Measurements from ENCODE around the gene ATG9A.
A peak's percentile ranks its signal among the peaks of the same experiment; 100 is the strongest.

The ATG9A gene

GRCh38 chr2:219183151-219183772 is 46.2 kb downstream of the ATG9A start:
- Mint-ChIP-seq H3K27me3 (no peaks in the 10 kb centered on the region), H3K9me3 (no peaks in the 10 kb centered on the region), H3K27ac (peak overlapping the region; percentile 61), H3K36me3 (peaks cover 44% of the 10 kb centered on the region), H3K4me3 (no peak overlapping the region), H3K4me1 (peaks cover 59% of the 10 kb centered on the region)
- no peak for ATAC-seq

- ATAC-seq: no peak
- no peaks in the 10 kb centered on the region for H3K27me3 Mint-ChIP-seq
- no peak overlapping the region for H3K4me3 Mint-ChIP-seq
- H3K27ac Mint-ChIP-seq: peak overlapping the region; percentile 61
- no peaks in the 10 kb centered on the region for H3K9me3 Mint-ChIP-seq
- H3K4me1 Mint-ChIP-seq: peaks cover 60% of the 10 kb centered on the region
- peaks cover 44% of the 10 kb centered on the region for H3K36me3 Mint-ChIP-seq
These were observed 46.9 kb downstream of the ATG9A start for GRCh38 chr2:219182331-219183150.

GRCh38 chr2:219181531-219181930 is 47.9 kb downstream of the ATG9A start:
- peak overlapping the region; percentile 50 for H3K27ac Mint-ChIP-seq
- no peak overlapping the region for H3K4me3 Mint-ChIP-seq
- peaks cover 57% of the 10 kb centered on the region for H3K4me1 Mint-ChIP-seq
- no peaks in the 10 kb centered on the region for H3K9me3 Mint-ChIP-seq
- no peaks in the 10 kb centered on the region for H3K27me3 Mint-ChIP-seq
- peaks cover 44% of the 10 kb centered on the region for H3K36me3 Mint-ChIP-seq
- no peak for ATAC-seq

GRCh38 chr2:219180961-219181360 is 48.5 kb downstream of the ATG9A start:
- H3K27ac Mint-ChIP-seq: peak overlapping the region; percentile 50

GRCh38 chr2:219179601-219180465 is 49.6 kb downstream of the ATG9A start:
- Mint-ChIP-seq H3K27me3 (no peaks in the 10 kb centered on the region), H3K4me1 (peaks cover 64% of the 10 kb centered on the region), H3K9me3 (no peaks in the 10 kb centered on the region), H3K4me3 (peak overlapping the region; percentile 88), H3K27ac (peak overlapping the region; percentile 99), H3K36me3 (peaks cover 36% of the 10 kb centered on the region)
- ATAC-seq: no peak

More at GRCh38 chr2:219180961-219181360, 48.5 kb downstream of the ATG9A start:
- Mint-ChIP-seq H3K4me3 (no peak overlapping the region), H3K9me3 (no peaks in the 10 kb centered on the region), H3K4me1 (peaks cover 59% of the 10 kb centered on the region), H3K27me3 (no peaks in the 10 kb centered on the region), H3K36me3 (peaks cover 44% of the 10 kb centered on the region)
- no peak for ATAC-seq

- H3K27me3 Mint-ChIP-seq: no peaks in the 10 kb centered on the region
- peak overlapping the region; percentile 99 for H3K27ac Mint-ChIP-seq
- peaks cover 75% of the 10 kb centered on the region for H3K4me1 Mint-ChIP-seq
- peak overlapping the region; percentile 88 for H3K4me3 Mint-ChIP-seq
- H3K9me3 Mint-ChIP-seq: no peaks in the 10 kb centered on the region
- H3K36me3 Mint-ChIP-seq: peaks cover 41% of the 10 kb centered on the region
- peak; percentile 18 for ATAC-seq
These were observed 50.9 kb downstream of the ATG9A start for GRCh38 chr2:219178377-219179175.

- peak; percentile 70 for ATAC-seq
- Mint-ChIP-seq H3K36me3 (peaks cover 39% of the 10 kb centered on the region), H3K4me3 (peak within 1 kb of the TSS; percentile 88), H3K4me1 (peaks cover 74% of the 10 kb centered on the region), H3K27me3 (no peaks in the 10 kb centered on the region), H3K27ac (peak within 1 kb of the TSS; percentile 99), H3K9me3 (no peaks in the 10 kb centered on the region)
These were observed 51.7 kb downstream of the ATG9A start, which contains the start of gene RETREG2 for GRCh38 chr2:219177552-219178376. Gene RETREG2 (plus strand): TSS chr2:219178275. CDS start chr2:219178353, 78 bp downstream.

- peaks cover 45% of the 10 kb centered on the region for H3K36me3 Mint-ChIP-seq
- peaks cover 79% of the 10 kb centered on the region for H3K4me1 Mint-ChIP-seq
- peak within 1 kb of the TSS; percentile 88 for H3K4me3 Mint-ChIP-seq
- H3K9me3 Mint-ChIP-seq: no peaks in the 10 kb centered on the region
- peak within 1 kb of the TSS; percentile 99 for H3K27ac Mint-ChIP-seq
- peak; percentile 88 for ATAC-seq
- no peaks in the 10 kb centered on the region for H3K27me3 Mint-ChIP-seq
These were observed 52.5 kb downstream of the ATG9A start, which contains the start of gene CNPPD1 for GRCh38 chr2:219176818-219177551. Gene CNPPD1 (minus strand): TSS chr2:219176925. CDS start chr2:219176828, 97 bp downstream.

GRCh38 chr2:219175928-219176817 is 53.3 kb downstream of the ATG9A start:
- Mint-ChIP-seq H3K27ac (peak overlapping the region; percentile 99), H3K4me3 (peak overlapping the region; percentile 88), H3K4me1 (peaks cover 84% of the 10 kb centered on the region), H3K27me3 (no peaks in the 10 kb centered on the region), H3K36me3 (peaks cover 46% of the 10 kb centered on the region), H3K9me3 (no peaks in the 10 kb centered on the region)
- peak; percentile 79 for ATAC-seq

- Mint-ChIP-seq H3K27me3 (no peaks in the 10 kb centered on the region), H3K4me1 (peaks cover 79% of the 10 kb centered on the region), H3K4me3 (peak overlapping the region; percentile 88), H3K36me3 (peaks cover 39% of the 10 kb centered on the region), H3K27ac (peak overlapping the region; percentile 99), H3K9me3 (no peaks in the 10 kb centered on the region)
- ATAC-seq: no peak
These were observed 54.0 kb downstream of the ATG9A start for GRCh38 chr2:219175486-219175885.

- Mint-ChIP-seq H3K27ac (peak overlapping the region; percentile 99), H3K36me3 (peaks cover 35% of the 10 kb centered on the region), H3K4me3 (peak overlapping the region; percentile 35), H3K27me3 (no peaks in the 10 kb centered on the region), H3K4me1 (peaks cover 73% of the 10 kb centered on the region), H3K9me3 (no peaks in the 10 kb centered on the region)
- ATAC-seq: no peak
These were observed 54.6 kb downstream of the ATG9A start for GRCh38 chr2:219174801-219175200.

GRCh38 chr2:219174146-219174545 is 55.3 kb downstream of the ATG9A start:
- no peak for ATAC-seq
- Mint-ChIP-seq H3K4me3 (peak overlapping the region; percentile 10), H3K4me1 (peaks cover 66% of the 10 kb centered on the region)

More at GRCh38 chr2:219174146-219174545, 55.3 kb downstream of the ATG9A start:
- H3K9me3 Mint-ChIP-seq: no peaks in the 10 kb centered on the region
- H3K36me3 Mint-ChIP-seq: peaks cover 35% of the 10 kb centered on the region
- peak overlapping the region; percentile 99 for H3K27ac Mint-ChIP-seq
- no peaks in the 10 kb centered on the region for H3K27me3 Mint-ChIP-seq
